Mesothelial cell of epicardium (in vitro differentiated cells): ENCODE measurements around the gene EPS8. TPM values are rescaled to one million over a fixed set of nuclear protein-coding genes. Genes with fewer than 3 reads are reported as not detected.

ENCODE experiments used
- DNase-seq, 2 experiments: peaks; one replicate each; pipeline ENCODE4 v3.0.0; 2021; ENCODE audit warnings: low spot score in 2 of 2; ENCODE audit not compliant: unreplicated experiment in 2 of 2
- H3K27ac Mint-ChIP-seq: 2 replicates; pipeline ENCODE4 v1.8.0; 2021; ENCODE audit warnings: mixed read lengths
- H3K27me3 Mint-ChIP-seq: 2 replicates; pipeline ENCODE4 v1.8.0; 2021; ENCODE audit warnings: low read depth, mixed read lengths
- H3K36me3 Mint-ChIP-seq: 2 replicates; pipeline ENCODE4 v1.8.0; 2021; ENCODE audit warnings: mixed read lengths
- H3K4me1 Mint-ChIP-seq: 2 replicates; pipeline ENCODE4 v1.8.0; 2021; ENCODE audit warnings: mixed read lengths
- H3K4me3 Mint-ChIP-seq: 2 replicates; pipeline ENCODE4 v1.8.0; 2021; ENCODE audit warnings: mild to moderate bottlenecking, moderate library complexity, mixed read lengths
- H3K9me3 Mint-ChIP-seq: 2 replicates; pipeline ENCODE4 v1.8.0; 2021; ENCODE audit warnings: mixed read lengths
- CTCF ChIP-seq: fragments of 200-600 bp; sonication (generic); IDR thresholded peaks from one replicate; pipeline ENCODE4 v1.5.0; 2021; ENCODE audit warnings: antibody characterized with exemption; ENCODE audit not compliant: unreplicated experiment
- total RNA-seq: library from RNA; stranded (reverse); gene quantifications from 3 replicates; pipeline ENCODE4 v1.2.1, GENCODE V29; 2021

Gene EPS8
- total RNA-seq, 1 donor from 2014 or later, result 24.8 TPM

GRCh38 chr12:15728118-15728598 is 61.0 kb downstream of the EPS8 start:
- peaks cover 17% of the 10 kb centered on the region for H3K9me3 Mint-ChIP-seq
- TF ChIP-seq CTCF, result no peak
- no peak overlapping the region for H3K4me3 Mint-ChIP-seq
- peaks cover 20% of the 10 kb centered on the region for H3K4me1 Mint-ChIP-seq
- no peak for DNase-seq
- H3K36me3 Mint-ChIP-seq, result peaks cover 10% of the 10 kb centered on the region
- no peak overlapping the region for H3K27ac Mint-ChIP-seq
- H3K27me3 Mint-ChIP-seq, result no peaks in the 10 kb centered on the region

- peaks cover 29% of the 10 kb centered on the region for H3K4me1 Mint-ChIP-seq
- no peak overlapping the region for H3K4me3 Mint-ChIP-seq
Measured at GRCh38 chr12:15726878-15727150, 62.4 kb downstream of the EPS8 start.

GRCh38 chr12:15726027-15726877 is 62.9 kb downstream of the EPS8 start:
- H3K9me3 Mint-ChIP-seq, result peaks cover 17% of the 10 kb centered on the region
- H3K36me3 Mint-ChIP-seq, result peaks cover 10% of the 10 kb centered on the region
- no peak for TF ChIP-seq CTCF
- H3K4me3 Mint-ChIP-seq, result no peak overlapping the region
- H3K4me1 Mint-ChIP-seq, result peaks cover 33% of the 10 kb centered on the region
- no peaks in the 10 kb centered on the region for H3K27me3 Mint-ChIP-seq
- peak overlapping the region; percentile 81 for H3K27ac Mint-ChIP-seq
- no peak for DNase-seq

More at GRCh38 chr12:15726878-15727150, 62.4 kb downstream of the EPS8 start:
- peak overlapping the region; percentile 81 for H3K27ac Mint-ChIP-seq
- H3K36me3 Mint-ChIP-seq, result peaks cover 10% of the 10 kb centered on the region
- H3K27me3 Mint-ChIP-seq, result no peaks in the 10 kb centered on the region
- peaks cover 17% of the 10 kb centered on the region for H3K9me3 Mint-ChIP-seq
- no peak for DNase-seq
- TF ChIP-seq CTCF, result no peak

GRCh38 chr12:15722951-15723350 is 66.2 kb downstream of the EPS8 start:
- Mint-ChIP-seq H3K4me1 (peaks cover 50% of the 10 kb centered on the region), H3K27ac (no peak overlapping the region), H3K9me3 (no peaks in the 10 kb centered on the region), H3K4me3 (no peak overlapping the region), H3K36me3 (no peaks in the 10 kb centered on the region), H3K27me3 (no peaks in the 10 kb centered on the region)
- DNase-seq, result no peak
- TF ChIP-seq CTCF, result no peak

DNA sequence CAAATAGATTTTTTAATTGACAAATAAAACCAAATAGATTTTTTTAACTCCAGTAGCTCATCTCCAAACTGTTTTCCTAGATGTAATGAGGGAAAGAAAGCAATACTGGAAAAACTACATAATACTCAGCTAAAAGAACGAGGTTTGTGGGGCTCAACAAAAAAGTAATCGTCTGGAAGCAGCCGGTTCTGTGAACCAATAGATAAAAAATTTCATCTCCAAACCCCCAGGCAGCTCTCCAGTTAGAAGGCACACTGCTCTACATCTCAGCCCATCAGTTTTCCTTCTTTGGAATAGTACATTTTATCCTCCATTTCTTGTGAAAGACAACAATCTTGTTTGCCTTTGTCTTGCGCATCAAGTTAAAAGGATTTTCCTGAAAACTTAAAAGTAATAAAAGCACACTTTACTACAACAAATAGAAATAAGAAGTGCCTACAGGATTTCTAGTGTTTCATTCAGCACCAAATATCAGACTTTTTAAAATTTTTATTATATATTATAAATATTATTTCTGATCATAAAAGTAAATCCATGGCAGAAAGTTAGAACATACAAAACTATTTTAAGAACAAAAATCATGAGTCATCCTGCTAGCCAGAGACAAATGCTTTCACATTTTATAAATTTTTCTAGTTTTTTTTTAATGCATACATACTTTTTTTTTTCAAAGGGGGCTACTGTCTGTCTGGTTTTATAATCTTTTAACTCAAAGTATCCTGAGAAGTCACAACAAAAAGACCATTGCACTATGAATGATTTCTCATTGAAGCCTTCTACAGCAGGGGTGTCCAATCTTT is 67.7 kb downstream of the EPS8 start:
- DNase-seq, result no peak
- H3K4me3 Mint-ChIP-seq, result no peak overlapping the region
- H3K27ac Mint-ChIP-seq, result peak overlapping the region; percentile 77
- no peaks in the 10 kb centered on the region for H3K36me3 Mint-ChIP-seq
- H3K4me1 Mint-ChIP-seq, result peaks cover 48% of the 10 kb centered on the region
- TF ChIP-seq CTCF, result no peak
- H3K27me3 Mint-ChIP-seq, result no peaks in the 10 kb centered on the region
- no peaks in the 10 kb centered on the region for H3K9me3 Mint-ChIP-seq
